Esophagus muscularis mucosa (tissue), 4 donors: ENCODE measurements around the gene PARP2. TPM values are rescaled to one million over a fixed set of nuclear protein-coding genes. Genes with fewer than 3 reads are reported as not detected.

Experiments
- DNase-seq: peaks from one replicate; pipeline ENCODE4 v3.0.0-alpha.2; 2017; ENCODE audit errors: extremely low spot score
- H3K27ac ChIP-seq, 4 donors: fragments of 200-600 bp; sonication (generic); replicated peaks in 1 of 4; 1 replicate in 3 of 4; 2 replicates in 1 of 4; pipeline ENCODE4 v1.5.1; 2016 to 2019; ENCODE audit warnings: mild to moderate bottlenecking in 1 of 4
- H3K27me3 ChIP-seq, 4 donors: fragments of 200-600 bp; sonication (generic); one replicate each; pipeline versions ENCODE4 v1.5.1 to v1.6.0; 2016 to 2019
- H3K36me3 ChIP-seq, 4 donors: fragments of 200-600 bp; sonication (generic); one replicate each; pipeline ENCODE4 v1.5.1; 2016 to 2019
- H3K4me1 ChIP-seq, 4 donors: fragments of 200-600 bp; sonication (generic); one replicate each; pipeline ENCODE4 v1.5.1; 2016 to 2019
- H3K4me3 ChIP-seq, 4 donors: fragments of 200-600 bp; sonication (generic); 1 replicate in 2 of 4; 2 replicates in 2 of 4; pipeline ENCODE4 v1.5.1; 2016 to 2019; ENCODE audit warnings: mild to moderate bottlenecking in 4 of 4, moderate library complexity in 1 of 4
- H3K9me3 ChIP-seq, 4 donors: fragments of 200-600 bp; sonication (generic); 1 replicate in 3 of 4; 2 replicates in 1 of 4; pipeline ENCODE4 v1.5.1; 2016 to 2019
- CTCF ChIP-seq, 3 experiments: fragments of 200-600 bp in 2 of 3; fragments of 450-650 bp in 1 of 3; sonication (generic) in 2 of 3; IDR thresholded peaks; one replicate each; pipeline ENCODE4 v1.5.1; 2017 to 2019; ENCODE audit warnings: antibody characterized with exemption in 3 of 3, mild to moderate bottlenecking in 2 of 3, moderate library complexity in 1 of 3
- EP300 ChIP-seq: sonication (generic); formaldehyde crosslinking; IDR thresholded peaks from one replicate; pipeline ENCODE4 v1.6.1; 2017; ENCODE audit warnings: antibody characterized with exemption
- POLR2A ChIP-seq: fragments of 450-650 bp; IDR thresholded peaks from one replicate; pipeline ENCODE4 v1.6.1; 2017; ENCODE audit warnings: antibody characterized with exemption, moderate library complexity, mild to moderate bottlenecking, low read depth
- POLR2AphosphoS5 ChIP-seq, 2 donors: sonication (generic); formaldehyde crosslinking; IDR thresholded peaks; one replicate each; pipeline ENCODE4 v1.6.1; 2017; ENCODE audit warnings: antibody characterized with exemption in 2 of 2
- WGBS: methylation state at CpG from one replicate; pipeline ENCODE4 v1.1.5; 2018; 5-methylcytosine and 5-hydroxymethylcytosine counted together
- intact Hi-C: fragments of 100-400 bp; cut with DNase I; formaldehyde crosslinking; loops from one replicate; pipeline ENCODE4 v1.15.1; 2023
- small RNA-seq, 3 donors: library from RNA; depleted of rRNA; stranded (forward); fragments of <200 nt; gene quantifications; one replicate each; pipeline ENCODE3, GENCODE V24; 2016
- total RNA-seq, 4 donors: library from RNA; depleted of rRNA; stranded (reverse); fragments of >200 nt; gene quantifications; one replicate each; pipeline versions ENCODE4 v1.1.0 to v1.2.1, GENCODE V29; 2016

The PARP2 gene
- total RNA-seq, 4 donors from 2014 or later: 5.8 to 17.4 (median 8.9) TPM

- intact Hi-C loops: no loop called here
- Histone ChIP-seq H3K27ac (no peak overlapping the region), H3K4me3 (no peak overlapping the region), H3K27me3 (no peaks in the 10 kb centered on the region), H3K4me1 (no peaks in the 10 kb centered on the region), H3K36me3 (peaks cover 55 to 100% (median 93%) of the 10 kb centered on the region in 4 donors), H3K9me3 (no peaks in the 10 kb centered on the region)
- 84% methylated on average over 1 of the region's 1 CpG for WGBS
- DNase-seq: no peak
- no peak for TF ChIP-seq EP300
- TF ChIP-seq POLR2AphosphoS5 (IDR thresholded peaks at IDR 0.05): no peak
- TF ChIP-seq CTCF (IDR thresholded peaks at IDR 0.05): no peak
- TF ChIP-seq POLR2A: no peak
Observed at GRCh38 chr14:20400589-20400964, 57.1 kb downstream of the PARP2 start.

- peaks cover 50 to 98% (median 93%) of the 10 kb centered on the region in 4 donors for H3K36me3 ChIP-seq
- DNase-seq: no peak
- H3K27me3 ChIP-seq: no peaks in the 10 kb centered on the region
- H3K4me1 ChIP-seq: no peaks in the 10 kb centered on the region
- no peak overlapping the region for H3K27ac ChIP-seq
- intact Hi-C loops: no loop called here
- 92% methylated on average over 10 of the region's 10 CpGs for WGBS
- no peak overlapping the region for H3K4me3 ChIP-seq
- TF ChIP-seq CTCF (IDR thresholded peaks at IDR 0.05) (no peak), EP300 (no peak), POLR2A (no peak), POLR2AphosphoS5 (IDR thresholded peaks at IDR 0.05) (no peak)
- H3K9me3 ChIP-seq: no peaks in the 10 kb centered on the region
Observed at GRCh38 chr14:20400965-20401593, 57.6 kb downstream of the PARP2 start.

- TF ChIP-seq POLR2AphosphoS5 (IDR thresholded peaks at IDR 0.05): no peak
- no peak for TF ChIP-seq POLR2A
- TF ChIP-seq CTCF (IDR thresholded peaks at IDR 0.05): no peak
- no peak for TF ChIP-seq EP300
- no peaks in the 10 kb centered on the region for H3K9me3 ChIP-seq
- 78% methylated on average over 11 of the region's 11 CpGs for WGBS
- no peaks in the 10 kb centered on the region for H3K4me1 ChIP-seq
- no peak overlapping the region for H3K27ac ChIP-seq
- H3K36me3 ChIP-seq: peaks cover 54 to 98% (median 94%) of the 10 kb centered on the region in 4 donors
- no peak for DNase-seq
- no peak overlapping the region for H3K4me3 ChIP-seq
- intact Hi-C loops: no loop called here
- H3K27me3 ChIP-seq: no peaks in the 10 kb centered on the region
Observed at GRCh38 chr14:20403521-20403920, 60.1 kb downstream of the PARP2 start.

Small RNAs within 50 kb of the gene (small RNA-seq; reads per million reads assigned to genes)
- gene SNORA79B (0 to 0.17 (median 0) reads per million in 3 donors), gene SNORD126 (555 to 746 (median 680) reads per million in 3 donors)

Other genes with a start within 250 kb of the PARP2 start
- not detected for gene OR4K17, start 232.9 kb upstream of the PARP2 start, total RNA-seq
- gene OR4N5, start 204.8 kb upstream of the PARP2 start, total RNA-seq: not detected
- gene OR11G2, start 152.7 kb upstream of the PARP2 start, total RNA-seq: not detected
- gene OR11H6, start 119.9 kb upstream of the PARP2 start, total RNA-seq: not detected
- not detected for gene OR11H7, start 114.7 kb upstream of the PARP2 start, total RNA-seq
- not detected for gene OR11H4, start 104.3 kb upstream of the PARP2 start, total RNA-seq
- gene TTC5, start 37.7 kb upstream of the PARP2 start, total RNA-seq: 1 to 10 TPM; 5.5 to 8.6 (median 6.5) TPM
- 10 to 100 TPM; 31.8 to 60.6 (median 42.0) TPM for gene CCNB1IP1, start 10.4 kb upstream of the PARP2 start, total RNA-seq
- 10 to 100 TPM; 17.2 to 28.8 (median 22.9) TPM for gene TEP1, start 69.9 kb downstream of the PARP2 start, total RNA-seq
- gene KLHL33, start 92.5 kb downstream of the PARP2 start, total RNA-seq: under 1 TPM; 0.50 to 0.92 (median 0.77) TPM
- 10 to 100 TPM; 23.5 to 36.8 (median 24.8) TPM for gene OSGEP, start 111.2 kb downstream of the PARP2 start, total RNA-seq
- 100 to 1,000 TPM; 101 to 105 (median 104) TPM for gene APEX1, start 111.6 kb downstream of the PARP2 start, total RNA-seq
- 10 to 100 TPM; 18.7 to 27.9 (median 24.5) TPM for gene PIP4P1, start 117.8 kb downstream of the PARP2 start, total RNA-seq
- 10 to 100 TPM in 3 of 4 donors, 1 to 10 TPM in 1; 4.2 to 85.2 (median 14.2) TPM for gene PNP, start 125.8 kb downstream of the PARP2 start, total RNA-seq
- gene RNASE10, start 161.9 kb downstream of the PARP2 start, total RNA-seq: not detected
- not detected for gene RNASE9, start 217.4 kb downstream of the PARP2 start, total RNA-seq
- gene RNASE11, start 244.4 kb downstream of the PARP2 start, total RNA-seq: not detected
- gene RNASE12, start 247.7 kb downstream of the PARP2 start, total RNA-seq: not detected